Measurements from ENCODE around the gene EPS8L3.

DNA sequence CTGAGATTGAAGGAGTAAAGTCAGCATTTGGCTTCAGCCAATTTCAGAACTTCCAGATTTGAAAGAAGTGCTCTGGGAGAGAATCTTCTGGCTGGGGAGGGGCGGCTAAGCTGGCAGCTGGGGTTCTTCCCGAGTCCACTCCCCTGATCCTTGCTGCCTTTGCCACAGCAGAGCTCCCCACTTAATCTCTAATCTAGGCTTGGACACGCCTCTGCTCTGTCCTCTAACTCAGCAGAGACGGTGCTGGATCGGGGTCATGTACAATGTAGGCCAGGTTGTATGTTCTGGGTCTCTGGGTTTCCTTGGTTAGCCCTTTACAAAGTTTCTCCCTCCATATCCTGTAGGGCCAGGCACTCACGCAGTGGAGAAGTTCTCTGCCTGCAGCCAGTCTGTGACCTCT lies 12.8 kb downstream of the EPS8L3 start:
- TF ChIP-seq POLR2A (IDR thresholded peaks at IDR 0.05), result no peak
- TF ChIP-seq, protein P1, sequence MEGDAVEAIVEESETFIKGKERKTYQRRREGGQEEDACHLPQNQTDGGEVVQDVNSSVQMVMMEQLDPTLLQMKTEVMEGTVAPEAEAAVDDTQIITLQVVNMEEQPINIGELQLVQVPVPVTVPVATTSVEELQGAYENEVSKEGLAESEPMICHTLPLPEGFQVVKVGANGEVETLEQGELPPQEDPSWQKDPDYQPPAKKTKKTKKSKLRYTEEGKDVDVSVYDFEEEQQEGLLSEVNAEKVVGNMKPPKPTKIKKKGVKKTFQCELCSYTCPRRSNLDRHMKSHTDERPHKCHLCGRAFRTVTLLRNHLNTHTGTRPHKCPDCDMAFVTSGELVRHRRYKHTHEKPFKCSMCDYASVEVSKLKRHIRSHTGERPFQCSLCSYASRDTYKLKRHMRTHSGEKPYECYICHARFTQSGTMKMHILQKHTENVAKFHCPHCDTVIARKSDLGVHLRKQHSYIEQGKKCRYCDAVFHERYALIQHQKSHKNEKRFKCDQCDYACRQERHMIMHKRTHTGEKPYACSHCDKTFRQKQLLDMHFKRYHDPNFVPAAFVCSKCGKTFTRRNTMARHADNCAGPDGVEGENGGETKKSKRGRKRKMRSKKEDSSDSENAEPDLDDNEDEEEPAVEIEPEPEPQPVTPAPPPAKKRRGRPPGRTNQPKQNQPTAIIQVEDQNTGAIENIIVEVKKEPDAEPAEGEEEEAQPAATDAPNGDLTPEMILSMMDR (IDR thresholded peaks at IDR 0.05 in 4 of 5, conservative IDR thresholded peaks at IDR 0.05 in 1 of 5), result no peak
